Measurements from ENCODE around the gene SECISBP2.
A peak's percentile ranks its signal among the peaks of the same experiment; 100 is the strongest.

Gene SECISBP2

GRCh38 chr9:89351584-89352300 is 33.4 kb downstream of the SECISBP2 start:
- DNase-seq, result no peak

- DNase-seq, result no peak
Measured at GRCh38 chr9:89352451-89352850, 34.2 kb downstream of the SECISBP2 start.

GRCh38 chr9:89352874-89353649 is 34.8 kb downstream of the SECISBP2 start:
- peak; percentile 61 for DNase-seq

GRCh38 chr9:89353989-89354388 is 35.7 kb downstream of the SECISBP2 start:
- DNase-seq, result peak; percentile 6

GRCh38 chr9:89354471-89354870 is 36.2 kb downstream of the SECISBP2 start:
- DNase-seq, result no peak

- DNase-seq, result peak; percentile 61
Measured at GRCh38 chr9:89356782-89357181, 38.5 kb downstream of the SECISBP2 start.

GRCh38 chr9:89357331-89358197 is 39.3 kb downstream of the SECISBP2 start:
- peak; percentile 76 for DNase-seq

- no peak for DNase-seq
Measured at GRCh38 chr9:89358376-89358916, 40.1 kb downstream of the SECISBP2 start.

- peak; percentile 60 for DNase-seq
Measured at GRCh38 chr9:89358985-89359384, 40.7 kb downstream of the SECISBP2 start.

GRCh38 chr9:89359751-89360261 is 41.5 kb downstream of the SECISBP2 start:
- DNase-seq, result no peak

- DNase-seq, result peak; percentile 20
Measured at GRCh38 chr9:89360465-89360864, 42.2 kb downstream of the SECISBP2 start.

GRCh38 chr9:89361031-89361430 is 42.7 kb downstream of the SECISBP2 start:
- DNase-seq, result no peak

- no peak for DNase-seq
Measured at GRCh38 chr9:89361816-89362646, 43.7 kb downstream of the SECISBP2 start.

GRCh38 chr9:89362647-89363310 is 44.5 kb downstream of the SECISBP2 start:
- no peak for DNase-seq

- no peak for DNase-seq
Measured at GRCh38 chr9:89363311-89363670, 45.0 kb downstream of the SECISBP2 start.

- DNase-seq, result no peak
Measured at GRCh38 chr9:89363921-89364665, 45.8 kb downstream of the SECISBP2 start.

- DNase-seq, result no peak
Measured at GRCh38 chr9:89364666-89365531, 46.6 kb downstream of the SECISBP2 start.

GRCh38 chr9:89365532-89365912 is 47.2 kb downstream of the SECISBP2 start:
- no peak for DNase-seq

GRCh38 chr9:89366711-89367110 is 48.4 kb downstream of the SECISBP2 start:
- DNase-seq, result no peak

GRCh38 chr9:89367281-89367680 is 49.0 kb downstream of the SECISBP2 start:
- no peak for DNase-seq
